Body of pancreas (tissue), 4 donors: ENCODE data around the gene SCAMP1. TPM values are rescaled to one million over a fixed set of nuclear protein-coding genes. Genes with fewer than 3 reads are reported as not detected.
A peak's percentile ranks its signal among the peaks of the same experiment; 100 is the strongest.

Experiments used
- ATAC-seq: fragments of 150-250 bp; one replicate; pipeline ENCODE4 v1.9.1; 2016
- DNase-seq, 4 donors: peaks; one replicate each; pipeline ENCODE4 v3.0.0-alpha.2; 2019
- H3K27ac ChIP-seq, 4 donors: fragments of 200-600 bp; sonication (generic); 1 replicate in 3 of 4; 2 replicates in 1 of 4; pipeline versions ENCODE4 v1.5.1 to v1.6.1; 2016 to 2019; ENCODE audit warnings: mild to moderate bottlenecking in 1 of 4, mixed read lengths in 1 of 4, moderate library complexity in 1 of 4
- H3K27me3 ChIP-seq, 2 donors: fragments of 200-600 bp; sonication (generic); one replicate each; pipeline ENCODE4 v1.6.0; 2016; ENCODE audit warnings: mild to moderate bottlenecking in 1 of 2
- H3K36me3 ChIP-seq, 2 donors: fragments of 200-600 bp; sonication (generic); replicated peaks in 1 of 2; 2 replicates each; pipeline ENCODE4 v1.5.1; 2016; ENCODE audit warnings: low read depth in 2 of 2; ENCODE audit not compliant: insufficient read depth in 1 of 2
- H3K4me1 ChIP-seq: fragments of 200-600 bp; sonication (generic); one replicate; pipeline ENCODE4 v1.6.0; 2016
- H3K4me3 ChIP-seq, 2 donors: fragments of 200-600 bp; sonication (generic); 1 replicate in 1 of 2; 2 replicates in 1 of 2; pipeline ENCODE4 v1.5.1; 2016 to 2019
- H3K9me3 ChIP-seq, 3 donors: fragments of 200-600 bp; sonication (generic); 1 replicate in 2 of 3; 2 replicates in 1 of 3; pipeline ENCODE4 v1.5.1; 2016
- POLR2A ChIP-seq, 3 donors: fragments of 450-650 bp; IDR thresholded peaks; one replicate each; pipeline ENCODE4 v1.6.1; 2016; ENCODE audit warnings: antibody characterized with exemption in 3 of 3, mild to moderate bottlenecking in 2 of 3
- WGBS, 2 donors: methylation state at CpG; one replicate each; pipeline ENCODE4 v1.1.5; 2017; 5-methylcytosine and 5-hydroxymethylcytosine counted together
- intact Hi-C: fragments of 100-400 bp; cut with DNase I; formaldehyde crosslinking; loops from one replicate; pipeline ENCODE4 v1.15.1; 2023
- total RNA-seq, 2 donors: library from RNA; depleted of rRNA; stranded (reverse); fragments of >200 nt; gene quantifications; one replicate each; pipeline ENCODE4 v1.1.0, GENCODE V29; 2016
- TF ChIP-seq, protein P1 (sequence below), 7 experiments: fragments of 450-650 bp in 4 of 7; fragments of 200-600 bp in 3 of 7; sonication (generic) in 3 of 7; IDR thresholded peaks; one replicate each; pipeline ENCODE4 v1.5.1; 2016 to 2019; ENCODE audit warnings: antibody characterized with exemption in 7 of 7

SCAMP1 gene
- total RNA-seq, 2 donors from 2014 or later, result 10.2 to 15.8 TPM

DNA sequence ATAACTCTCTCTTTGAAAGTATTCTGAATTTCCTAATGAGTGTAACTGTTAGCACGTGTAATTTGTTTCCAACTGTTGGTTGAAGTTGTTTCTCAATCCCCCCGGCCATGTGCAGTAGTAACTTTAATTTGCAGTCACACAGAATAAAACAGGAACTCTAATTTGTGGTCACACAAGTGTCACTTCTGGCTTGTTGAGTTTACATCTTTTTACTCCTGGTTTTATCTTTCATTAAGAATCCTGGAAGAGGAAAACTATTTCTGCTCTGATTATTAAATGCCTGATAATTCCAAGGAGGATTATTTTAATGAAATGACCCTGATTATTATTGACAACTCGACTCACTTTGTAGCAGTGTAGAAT lies 1.2 kb downstream of the SCAMP1 start:
- TF ChIP-seq, protein P1, sequence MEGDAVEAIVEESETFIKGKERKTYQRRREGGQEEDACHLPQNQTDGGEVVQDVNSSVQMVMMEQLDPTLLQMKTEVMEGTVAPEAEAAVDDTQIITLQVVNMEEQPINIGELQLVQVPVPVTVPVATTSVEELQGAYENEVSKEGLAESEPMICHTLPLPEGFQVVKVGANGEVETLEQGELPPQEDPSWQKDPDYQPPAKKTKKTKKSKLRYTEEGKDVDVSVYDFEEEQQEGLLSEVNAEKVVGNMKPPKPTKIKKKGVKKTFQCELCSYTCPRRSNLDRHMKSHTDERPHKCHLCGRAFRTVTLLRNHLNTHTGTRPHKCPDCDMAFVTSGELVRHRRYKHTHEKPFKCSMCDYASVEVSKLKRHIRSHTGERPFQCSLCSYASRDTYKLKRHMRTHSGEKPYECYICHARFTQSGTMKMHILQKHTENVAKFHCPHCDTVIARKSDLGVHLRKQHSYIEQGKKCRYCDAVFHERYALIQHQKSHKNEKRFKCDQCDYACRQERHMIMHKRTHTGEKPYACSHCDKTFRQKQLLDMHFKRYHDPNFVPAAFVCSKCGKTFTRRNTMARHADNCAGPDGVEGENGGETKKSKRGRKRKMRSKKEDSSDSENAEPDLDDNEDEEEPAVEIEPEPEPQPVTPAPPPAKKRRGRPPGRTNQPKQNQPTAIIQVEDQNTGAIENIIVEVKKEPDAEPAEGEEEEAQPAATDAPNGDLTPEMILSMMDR (IDR thresholded peaks at IDR 0.05), result no peak
- no peak for TF ChIP-seq POLR2A (IDR thresholded peaks at IDR 0.05)
- DNase-seq, result no peak
- 2 to 4% methylated on average over 3 of the region's 3 CpGs for WGBS, 2 donors

DNA sequence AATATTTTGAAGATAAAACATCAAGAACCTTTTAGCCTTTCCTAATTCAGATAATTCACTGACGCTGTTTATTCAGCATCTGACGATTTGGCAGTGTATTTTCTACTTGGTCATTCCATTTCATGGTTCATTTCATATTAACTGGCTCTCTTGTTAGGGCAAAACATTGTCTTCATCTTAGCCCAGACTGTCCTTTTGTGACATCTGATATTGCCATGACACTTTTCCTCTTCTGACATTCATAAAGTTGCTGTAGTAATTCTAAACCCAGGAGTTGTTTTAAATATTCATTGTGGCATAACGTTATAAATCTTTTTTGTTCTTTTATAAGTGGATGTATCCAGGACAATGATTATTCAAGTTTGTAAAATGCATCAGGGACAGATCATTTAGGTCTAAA lies 1.8 kb downstream of the SCAMP1 start:
- DNase-seq, result no peak

More for the DNA sequence above, 1.2 kb downstream of the SCAMP1 start:
- Histone ChIP-seq H3K4me3 (peak overlapping the region in 1 of 2 donors; percentile 66), H3K27me3 (no peaks in the 10 kb centered on the region), H3K36me3 (no peaks in the 10 kb centered on the region), H3K27ac (peak overlapping the region; percentile 85 to 96 (median 94)), H3K4me1 (peaks cover 25% of the 10 kb centered on the region), H3K9me3 (no peaks in the 10 kb centered on the region)
- intact Hi-C loops, result no loop called here
- ATAC-seq, result no peak

DNA sequence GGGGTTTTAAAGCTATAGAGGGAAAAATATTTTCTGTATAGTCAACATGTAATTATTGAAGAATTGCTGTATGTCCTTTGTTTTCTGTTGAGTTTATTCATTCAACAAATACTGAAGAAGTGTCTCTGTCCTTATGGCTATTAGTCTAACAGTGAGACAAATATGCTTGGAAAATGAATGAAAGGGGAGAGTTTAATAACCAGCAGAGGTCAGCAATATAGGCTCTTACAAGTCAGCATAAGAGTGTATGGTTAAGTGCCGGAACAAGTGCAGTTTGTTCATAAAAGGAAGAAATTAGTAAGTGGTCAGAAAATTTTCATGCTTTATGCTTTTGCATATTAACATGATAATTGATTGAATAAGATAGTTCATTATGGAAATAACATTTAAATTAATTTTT lies 3.6 kb downstream of the SCAMP1 start:
- Histone ChIP-seq H3K27ac (no peak overlapping the region), H3K9me3 (no peaks in the 10 kb centered on the region), H3K27me3 (no peaks in the 10 kb centered on the region), H3K4me3 (no peak overlapping the region), H3K36me3 (no peaks in the 10 kb centered on the region), H3K4me1 (peaks cover 17% of the 10 kb centered on the region)
- 85 to 95% methylated on average over 1 of the region's 1 CpG for WGBS, 2 donors
- DNase-seq (no peak), ATAC-seq (no peak)
- no peak for TF ChIP-seq POLR2A (IDR thresholded peaks at IDR 0.05)
- TF ChIP-seq, protein P1 (IDR thresholded peaks at IDR 0.05), result no peak
- intact Hi-C loops, result no loop called here

More for the DNA sequence above, 1.8 kb downstream of the SCAMP1 start:
- intact Hi-C loops, result no loop called here
- no peak overlapping the region for H3K4me3 ChIP-seq
- H3K9me3 ChIP-seq, result no peaks in the 10 kb centered on the region
- no peak for ATAC-seq
- peaks cover 25% of the 10 kb centered on the region for H3K4me1 ChIP-seq
- WGBS, 2 donors, result 19 to 30% methylated on average over 3 of the region's 3 CpGs
- no peak for TF ChIP-seq POLR2A (IDR thresholded peaks at IDR 0.05)
- TF ChIP-seq, protein P1 (IDR thresholded peaks at IDR 0.05), result no peak
- H3K27ac ChIP-seq, result peak overlapping the region in 2 of 4 donors; percentile 94 to 95
- no peaks in the 10 kb centered on the region for H3K27me3 ChIP-seq
- H3K36me3 ChIP-seq, result no peaks in the 10 kb centered on the region

DNA sequence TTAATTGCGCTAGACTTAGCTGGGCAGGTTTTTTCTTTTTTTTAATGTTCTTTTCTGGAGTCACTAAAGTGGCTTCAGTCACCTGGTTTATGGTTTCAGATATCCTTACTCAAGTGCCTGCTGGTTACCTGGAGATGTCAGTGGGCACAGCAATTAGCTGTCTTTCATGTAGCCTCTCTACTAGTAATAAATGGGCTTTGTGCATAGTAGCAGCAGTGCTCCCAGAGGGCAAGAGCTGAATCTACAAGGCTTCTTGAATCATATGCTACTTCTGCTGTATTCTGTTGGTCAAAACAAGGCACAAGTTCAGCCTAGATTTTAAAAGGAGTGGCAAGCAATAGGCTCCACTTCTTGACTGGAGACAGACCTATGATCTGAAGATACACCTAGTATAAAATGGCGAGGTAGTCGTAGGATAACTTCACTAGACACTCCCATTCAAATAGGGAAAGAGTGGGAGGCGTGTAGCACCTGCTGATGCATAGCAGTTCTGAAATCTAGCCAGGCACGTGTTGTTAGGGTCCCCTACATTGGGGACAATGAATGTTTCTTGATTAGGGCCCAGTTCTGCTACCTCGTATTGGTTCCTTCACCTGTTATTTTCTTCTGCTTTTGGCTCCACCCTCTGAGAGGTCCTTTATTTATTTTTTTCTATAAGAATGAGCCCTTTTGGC lies 7.0 kb downstream of the SCAMP1 start:
- H3K27me3 ChIP-seq, result no peaks in the 10 kb centered on the region
- peaks cover 17% of the 10 kb centered on the region for H3K4me1 ChIP-seq
- H3K4me3 ChIP-seq, result no peak overlapping the region
- H3K27ac ChIP-seq, result no peak overlapping the region
- DNase-seq (peak in 1 of 4 donors; percentile 31), ATAC-seq (no peak)
- H3K36me3 ChIP-seq, result no peaks in the 10 kb centered on the region
- intact Hi-C loops, result no loop called here
- TF ChIP-seq, protein P1 (IDR thresholded peaks at IDR 0.05), result no peak
- no peaks in the 10 kb centered on the region for H3K9me3 ChIP-seq
- 88 to 94% methylated on average over 6 of the region's 6 CpGs for WGBS, 2 donors

DNA sequence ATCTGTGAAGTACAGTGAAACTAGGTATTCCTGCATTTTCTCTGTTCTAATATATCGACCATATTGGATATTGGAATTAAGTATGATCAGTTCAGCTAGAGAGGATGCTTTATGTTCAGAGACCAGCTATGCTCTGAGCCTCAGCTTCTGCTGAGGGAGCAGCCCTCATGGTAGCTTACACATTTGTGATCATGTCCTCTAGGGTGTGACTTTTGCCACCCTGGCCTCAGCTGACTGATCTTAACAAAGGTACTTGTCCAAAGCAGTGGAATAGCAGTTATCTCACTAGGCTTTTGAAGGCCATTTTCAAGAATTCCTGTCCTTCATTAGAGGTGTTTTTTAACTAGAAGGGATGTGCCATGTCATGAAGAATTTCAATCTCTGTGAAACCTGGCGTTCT lies 9.3 kb downstream of the SCAMP1 start:
- H3K4me1 ChIP-seq, result peaks cover 16% of the 10 kb centered on the region
- no peak for ATAC-seq
- H3K36me3 ChIP-seq, result no peaks in the 10 kb centered on the region
- TF ChIP-seq POLR2A (IDR thresholded peaks at IDR 0.05), result no peak
- TF ChIP-seq, protein P1 (IDR thresholded peaks at IDR 0.05), result no peak
- H3K27me3 ChIP-seq, result no peaks in the 10 kb centered on the region
- 87 to 92% methylated on average over 2 of the region's 2 CpGs for WGBS, 2 donors
- intact Hi-C loops, result no loop called here
- H3K9me3 ChIP-seq, result no peaks in the 10 kb centered on the region
- H3K27ac ChIP-seq, result no peak overlapping the region
- no peak for DNase-seq
- no peak overlapping the region for H3K4me3 ChIP-seq
